GM19328 (cell line): ENCODE measurements around the gene CELF5.
"Not testable (repeated sequence)": the region's sequence is repeated elsewhere in the genome, so short reads cannot be mapped to it uniquely, and the experiment has no call there.

Experiments used
- ATAC-seq: cut with Tn5 transposase; IDR thresholded peaks from one replicate; pipeline ENCODE4 v1.9.1; 2021; ENCODE audit warnings: mild to moderate bottlenecking, moderate library complexity; ENCODE audit not compliant: unreplicated experiment

The CELF5 gene

GRCh38 chr19:3319643-3320353 is 95.3 kb downstream of the CELF5 start:
- no peak for ATAC-seq

GRCh38 chr19:3320354-3320670 is 95.9 kb downstream of the CELF5 start:
- ATAC-seq, result no peak

- ATAC-seq, result no peak
Observed at GRCh38 chr19:3320853-3321252, 96.4 kb downstream of the CELF5 start.

GRCh38 chr19:3321696-3322095 is 97.2 kb downstream of the CELF5 start:
- ATAC-seq, result no peak

GRCh38 chr19:3322199-3322978 is 97.9 kb downstream of the CELF5 start:
- ATAC-seq, result no peak

GRCh38 chr19:3323026-3323425 is 98.6 kb downstream of the CELF5 start:
- ATAC-seq, result no peak

GRCh38 chr19:3323658-3324057 is 99.2 kb downstream of the CELF5 start:
- no peak for ATAC-seq

GRCh38 chr19:3324405-3324856 is 100.0 kb downstream of the CELF5 start:
- no peak for ATAC-seq

GRCh38 chr19:3325451-3325850 is 101.0 kb downstream of the CELF5 start:
- no peak for ATAC-seq

GRCh38 chr19:3328743-3329142 is 104.3 kb downstream of the CELF5 start:
- no peak for ATAC-seq

GRCh38 chr19:3330047-3330446 is 105.6 kb downstream of the CELF5 start:
- no peak for ATAC-seq

GRCh38 chr19:3332232-3332631 is 107.8 kb downstream of the CELF5 start:
- ATAC-seq, result not testable (repeated sequence)

GRCh38 chr19:3333020-3333583 is 108.6 kb downstream of the CELF5 start:
- ATAC-seq, result no peak

- ATAC-seq, result no peak
Observed at GRCh38 chr19:3333662-3334061, 109.2 kb downstream of the CELF5 start.

GRCh38 chr19:3334749-3335430 is 110.4 kb downstream of the CELF5 start:
- not testable (repeated sequence) for ATAC-seq

- no peak for ATAC-seq
Observed at GRCh38 chr19:3335431-3336350, 111.2 kb downstream of the CELF5 start.

GRCh38 chr19:3336351-3336679 is 111.9 kb downstream of the CELF5 start:
- ATAC-seq, result no peak

GRCh38 chr19:3336680-3337523 is 112.4 kb downstream of the CELF5 start:
- ATAC-seq, result no peak

- ATAC-seq, result no peak
Observed at GRCh38 chr19:3338541-3339181, 114.2 kb downstream of the CELF5 start.
